Lower lobe of right lung (tissue), 2 donors: ENCODE measurements around the gene GCNT3. TPM values are rescaled to one million over a fixed set of nuclear protein-coding genes. Genes with fewer than 3 reads are reported as not detected.
A peak's percentile ranks its signal among the peaks of the same experiment; 100 is the strongest.
"Not testable (repeated sequence)": the region's sequence is repeated elsewhere in the genome, so short reads cannot be mapped to it uniquely, and the experiment has no call there.

ENCODE experiments used
- ATAC-seq, 2 donors: fragments of 200-7000 bp; cut with Tn5 transposase; one replicate each; pipeline ENCODE4 v1.9.1; 2020 to 2022; ENCODE audit warnings: mild to moderate bottlenecking in 2 of 2, moderate library complexity in 2 of 2
- DNase-seq: peaks from one replicate; pipeline ENCODE4 v3.0.0-alpha.2; 2020
- H3K27ac ChIP-seq: fragments of 200-600 bp; one replicate; pipeline ENCODE4 v1.8.0; 2022
- H3K27me3 ChIP-seq: fragments of 200-600 bp; one replicate; pipeline ENCODE4 v1.8.0; 2022; ENCODE audit warnings: low read depth
- H3K36me3 ChIP-seq: fragments of 200-600 bp; one replicate; pipeline ENCODE4 v1.8.0; 2022; ENCODE audit warnings: mild to moderate bottlenecking
- H3K4me1 ChIP-seq: fragments of 200-600 bp; one replicate; pipeline ENCODE4 v1.8.0; 2022
- H3K4me3 ChIP-seq: fragments of 200-600 bp; one replicate; pipeline ENCODE4 v1.8.0; 2022; ENCODE audit warnings: mild to moderate bottlenecking
- H3K9me3 ChIP-seq: fragments of 200-600 bp; one replicate; pipeline ENCODE4 v1.8.0; 2022
- CTCF ChIP-seq: fragments of 200-600 bp; IDR thresholded peaks from one replicate; pipeline ENCODE4 v1.8.0; 2022; ENCODE audit warnings: antibody characterized with exemption, mild to moderate bottlenecking
- intact Hi-C: fragments of 100-400 bp; cut with DNase I; formaldehyde crosslinking; loops from one replicate; pipeline ENCODE4 v1.11.0; 2022
- total RNA-seq: library from RNA; stranded (reverse); fragmentation: NEBNext Ultra II Directional; extraction: Animal tissue kit (Norgen Biotek cat#: 25700); gene quantifications from one replicate; pipeline ENCODE4 v1.2.1, GENCODE V29; 2021
- donor health status: DM: no; HTN: yes; CAD: no; lungs with severe emphysema.

GCNT3 gene
- total RNA-seq, 1 donor from 2014 or later, result 0.68 TPM

- Histone ChIP-seq H3K36me3 (no peaks in the 10 kb centered on the region), H3K27ac (no peak overlapping the region), H3K9me3 (no peaks in the 10 kb centered on the region), H3K27me3 (no peaks in the 10 kb centered on the region), H3K4me3 (no peak overlapping the region), H3K4me1 (no peaks in the 10 kb centered on the region)
- ATAC-seq (peak in 1 of 2 donors; percentile 29), DNase-seq (no peak)
- intact Hi-C loops, result no loop called here
- TF ChIP-seq CTCF, result no peak
Observed at GRCh38 chr15:59618406-59618805, 6.8 kb downstream of the GCNT3 start.

- no peak for TF ChIP-seq CTCF
- peak; percentile 47 for DNase-seq
- H3K4me1 ChIP-seq, result no peaks in the 10 kb centered on the region
- H3K4me3 ChIP-seq, result no peak overlapping the region
- no peaks in the 10 kb centered on the region for H3K36me3 ChIP-seq
- intact Hi-C loops, result no loop called here
- no peaks in the 10 kb centered on the region for H3K27me3 ChIP-seq
- no peaks in the 10 kb centered on the region for H3K9me3 ChIP-seq
- no peak overlapping the region for H3K27ac ChIP-seq
- ATAC-seq, result peak in 1 of 2 donors; percentile 58
Observed at GRCh38 chr15:59622289-59622688, 10.7 kb downstream of the GCNT3 start.

GRCh38 chr15:59632714-59633113 lies 21.1 kb downstream of the GCNT3 start:
- Histone ChIP-seq H3K27ac (no peak overlapping the region), H3K4me1 (no peaks in the 10 kb centered on the region), H3K4me3 (no peak overlapping the region), H3K9me3 (no peaks in the 10 kb centered on the region), H3K27me3 (no peaks in the 10 kb centered on the region), H3K36me3 (peaks cover under 1% of the 10 kb centered on the region)
- intact Hi-C loops, result no loop called here
- no peak for TF ChIP-seq CTCF
- DNase-seq (no peak), ATAC-seq (no peak)

GRCh38 chr15:59636184-59636583 lies 24.6 kb downstream of the GCNT3 start:
- no peaks in the 10 kb centered on the region for H3K9me3 ChIP-seq
- H3K27ac ChIP-seq, result no peak overlapping the region
- H3K27me3 ChIP-seq, result no peaks in the 10 kb centered on the region
- TF ChIP-seq CTCF, result no peak
- intact Hi-C loops, result no loop called here
- ATAC-seq, result no peak
- DNase-seq, result no peak
- H3K4me1 ChIP-seq, result no peaks in the 10 kb centered on the region
- H3K4me3 ChIP-seq, result no peak overlapping the region
- peaks cover 28% of the 10 kb centered on the region for H3K36me3 ChIP-seq

GRCh38 chr15:59637507-59637906 lies 25.9 kb downstream of the GCNT3 start:
- H3K4me1 ChIP-seq, H3K9me3 ChIP-seq, H3K4me3 ChIP-seq, DNase-seq, H3K27ac ChIP-seq, intact Hi-C loops, H3K27me3 ChIP-seq: not testable (repeated sequence)
- peaks cover 40% of the 10 kb centered on the region for H3K36me3 ChIP-seq
- peak in 1 of 2 donors; percentile 46 for ATAC-seq

GRCh38 chr15:59642351-59642750 lies 30.8 kb downstream of the GCNT3 start:
- no peak for TF ChIP-seq CTCF
- Histone ChIP-seq H3K27me3 (no peaks in the 10 kb centered on the region), H3K36me3 (peaks cover 82% of the 10 kb centered on the region), H3K4me1 (no peaks in the 10 kb centered on the region), H3K4me3 (no peak overlapping the region), H3K9me3 (no peaks in the 10 kb centered on the region), H3K27ac (no peak overlapping the region)
- no peak for DNase-seq
- no peak for ATAC-seq
- intact Hi-C loops, result no loop called here
